GM18520 (cell line): ENCODE measurements around the gene L3HYPDH.
A peak's percentile ranks its signal among the peaks of the same experiment; 100 is the strongest.
"Not testable (repeated sequence)": the region's sequence is repeated elsewhere in the genome, so short reads cannot be mapped to it uniquely, and the experiment has no call there.

Experiments
- ATAC-seq: cut with Tn5 transposase; IDR thresholded peaks from one replicate; pipeline ENCODE4 v1.9.1; 2021; ENCODE audit not compliant: unreplicated experiment

The L3HYPDH gene

DNA sequence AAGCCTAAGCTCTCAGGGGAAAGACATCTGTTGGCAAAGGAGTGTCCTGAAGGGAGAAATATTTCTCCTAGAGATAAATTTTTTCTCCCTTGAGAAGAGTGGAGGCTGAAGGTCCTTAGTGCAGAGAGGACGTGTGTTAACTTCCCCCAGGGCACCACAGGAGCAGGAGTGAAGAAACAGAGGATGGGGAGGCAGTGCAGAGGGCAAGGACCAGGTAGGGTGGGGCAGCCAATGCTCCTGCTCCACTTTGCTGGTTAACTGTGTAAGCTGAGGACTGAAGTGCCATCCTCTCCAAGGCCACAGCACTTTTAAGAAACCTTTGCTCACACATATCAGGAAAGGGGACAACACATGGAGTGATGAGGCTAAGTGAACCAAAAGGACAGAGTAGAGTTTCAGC lies 4.0 kb downstream of the L3HYPDH start:
- no peak for ATAC-seq

- ATAC-seq = no peak
Observed at GRCh38 chr14:59478540-59478939, 5.7 kb downstream of the L3HYPDH start.

GRCh38 chr14:59475709-59476108 lies 8.5 kb downstream of the L3HYPDH start:
- ATAC-seq = no peak

DNA sequence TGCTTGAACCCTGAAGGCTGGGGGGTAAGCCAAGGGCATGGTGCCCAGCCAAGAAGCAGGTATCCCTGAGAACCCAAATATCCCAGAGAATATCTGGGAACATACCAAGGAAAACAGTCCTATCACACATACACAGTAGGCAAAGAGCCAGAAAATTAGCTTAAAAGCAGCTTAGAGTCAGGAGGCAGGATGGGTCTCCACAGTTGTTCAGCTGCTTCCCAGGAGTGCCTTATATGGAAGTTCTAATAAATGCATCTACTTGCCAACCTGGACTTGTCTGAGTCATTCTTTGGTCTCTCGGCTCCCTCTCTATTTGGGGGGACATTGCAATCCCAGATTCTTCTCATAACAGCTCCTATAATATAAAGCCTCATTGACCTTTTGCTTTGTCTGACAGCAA lies 10.0 kb downstream of the L3HYPDH start:
- ATAC-seq = no peak

- peak; percentile 12 for ATAC-seq
Observed at GRCh38 chr14:59465316-59466135, 18.7 kb downstream of the L3HYPDH start, which contains the start of gene GPR135. GPR135 (minus strand) TSS chr14:59465380; CDS start chr14:59465226, 154 bp downstream.

- ATAC-seq = peak; percentile 49
Observed at GRCh38 chr14:59464486-59465315, 19.5 kb downstream of the L3HYPDH start.

GRCh38 chr14:59463787-59464485 lies 20.3 kb downstream of the L3HYPDH start:
- ATAC-seq = peak; percentile 5

DNA sequence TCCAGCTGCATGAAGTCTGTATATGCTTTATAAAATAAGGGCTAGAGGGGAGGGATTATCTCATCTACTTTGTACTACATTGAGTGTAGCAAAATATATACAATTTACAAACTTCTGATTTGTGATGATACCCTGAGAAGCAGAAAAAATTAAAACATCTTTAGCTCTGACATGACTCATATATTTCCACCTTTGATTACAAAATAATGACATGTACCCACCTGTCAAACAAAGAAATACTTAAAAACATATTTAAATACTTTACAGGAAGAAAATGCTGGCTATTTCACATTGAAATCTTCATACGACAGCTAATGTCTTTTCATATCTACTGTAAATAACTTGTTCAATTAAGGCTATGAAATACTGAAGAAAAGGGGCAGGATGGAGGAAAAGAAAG lies 22.3 kb downstream of the L3HYPDH start:
- no peak for ATAC-seq

DNA sequence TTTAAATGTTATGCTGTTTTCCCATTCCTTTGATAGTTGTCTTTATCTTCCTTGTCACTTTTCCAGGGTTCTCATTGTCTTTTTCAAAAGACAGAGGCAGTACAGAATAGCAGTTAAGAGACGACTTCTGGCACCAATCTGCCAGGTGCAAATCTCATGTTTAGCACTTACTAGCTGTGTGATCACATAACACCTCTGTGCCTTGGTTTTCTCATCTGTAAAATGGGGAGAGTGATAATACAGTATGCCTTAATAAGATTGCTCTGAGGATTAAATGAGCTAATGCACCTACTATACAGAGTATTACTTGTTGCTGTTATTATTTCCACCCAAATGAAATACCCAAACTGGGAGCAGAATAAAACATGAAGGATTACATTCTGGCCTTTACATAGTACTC lies 23.8 kb downstream of the L3HYPDH start:
- ATAC-seq = no peak

GRCh38 chr14:59458486-59458885 lies 25.7 kb downstream of the L3HYPDH start:
- ATAC-seq = no peak

- ATAC-seq = no peak
Observed at GRCh38 chr14:59455411-59455810, 28.8 kb downstream of the L3HYPDH start.

- no peak for ATAC-seq
Observed at GRCh38 chr14:59454139-59454538, 30.1 kb downstream of the L3HYPDH start.

DNA sequence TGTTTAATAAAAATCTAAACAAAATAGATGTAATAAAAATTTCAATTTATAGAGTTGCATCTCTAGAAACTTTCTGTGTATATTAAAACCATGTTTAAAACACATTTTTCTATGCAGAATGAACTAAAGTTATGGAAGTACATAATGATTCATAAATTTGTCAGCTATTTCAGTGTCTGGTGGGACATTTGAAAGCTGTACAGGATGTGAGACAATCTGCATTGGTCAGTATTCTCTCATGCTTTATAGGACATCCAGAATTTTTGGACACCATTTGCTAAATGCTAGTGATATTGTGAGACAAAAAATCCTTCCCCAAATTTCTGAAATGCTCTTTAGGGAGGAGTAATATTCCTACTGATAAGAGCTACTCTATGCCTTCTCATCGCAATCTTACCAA lies 32.4 kb downstream of the L3HYPDH start:
- ATAC-seq = no peak

DNA sequence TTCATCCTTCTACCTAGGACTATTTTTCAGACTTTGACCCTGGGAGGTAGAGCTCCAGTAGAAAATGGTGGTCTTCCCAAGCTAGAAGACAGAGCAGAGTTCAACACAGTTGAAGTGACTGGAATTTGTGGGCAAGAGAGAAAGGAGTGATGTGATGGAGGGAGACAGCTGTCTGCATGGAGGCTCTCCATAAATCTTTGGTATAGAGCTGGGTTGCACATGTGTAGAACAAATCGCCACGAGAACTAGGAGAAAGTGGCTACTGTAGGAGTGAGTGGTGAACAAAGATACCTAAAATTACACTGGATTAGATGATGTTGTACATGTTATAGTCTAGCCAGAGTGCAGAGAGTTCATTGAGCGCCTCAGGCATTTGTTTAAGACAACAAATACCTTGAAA lies 33.5 kb downstream of the L3HYPDH start:
- ATAC-seq = no peak

DNA sequence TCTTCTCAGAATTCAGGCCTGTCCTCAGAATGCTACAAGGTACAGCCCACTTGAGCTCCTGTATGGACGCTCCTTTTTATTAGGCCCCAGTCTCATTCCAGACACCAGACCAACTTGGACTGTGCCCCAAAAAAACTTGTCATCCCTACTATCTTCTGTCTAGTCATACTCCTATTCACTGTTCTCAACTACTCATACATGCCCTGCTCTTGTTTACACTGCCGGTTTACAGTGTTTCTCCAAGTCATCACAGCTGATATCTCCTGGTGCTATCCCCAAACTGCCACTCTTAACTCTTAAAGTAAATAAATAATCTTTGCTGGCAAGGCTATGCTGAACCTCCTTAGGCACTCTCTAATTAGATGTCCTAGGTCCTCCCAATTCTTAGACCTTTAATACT lies 35.5 kb downstream of the L3HYPDH start:
- ATAC-seq = not testable (repeated sequence)

DNA sequence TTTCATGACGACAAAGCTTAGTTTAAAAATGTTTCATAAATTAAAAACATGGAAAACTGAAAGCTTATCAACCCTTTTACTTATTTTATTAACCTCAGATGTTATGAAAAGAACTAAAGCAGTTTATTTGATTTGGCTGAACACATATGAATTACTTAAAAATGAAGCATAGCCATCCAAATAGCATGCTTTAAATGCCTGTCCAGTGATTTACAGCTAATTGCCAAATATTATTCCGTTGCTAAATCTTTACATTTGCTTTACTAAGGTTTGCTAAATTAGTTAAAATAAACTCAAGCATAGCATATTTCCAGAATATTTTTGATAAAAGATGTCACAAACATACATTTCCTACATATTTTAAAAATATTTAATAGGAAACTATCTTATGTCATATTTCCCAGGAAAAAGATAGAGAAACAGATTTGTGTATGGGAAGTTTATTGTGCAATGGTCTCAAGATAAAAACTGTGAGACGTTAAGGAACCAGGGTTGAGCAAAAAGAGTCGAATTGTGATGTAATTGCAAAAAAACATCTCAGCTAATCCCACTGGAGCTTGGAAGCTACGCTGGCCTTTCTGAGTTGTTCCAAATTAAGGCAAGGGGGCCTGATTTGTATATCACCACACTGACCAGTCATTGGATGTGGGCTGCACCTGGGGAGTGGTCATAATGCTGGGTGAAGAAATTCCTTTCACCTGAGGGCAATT lies 44.8 kb downstream of the L3HYPDH start:
- no peak for ATAC-seq

DNA sequence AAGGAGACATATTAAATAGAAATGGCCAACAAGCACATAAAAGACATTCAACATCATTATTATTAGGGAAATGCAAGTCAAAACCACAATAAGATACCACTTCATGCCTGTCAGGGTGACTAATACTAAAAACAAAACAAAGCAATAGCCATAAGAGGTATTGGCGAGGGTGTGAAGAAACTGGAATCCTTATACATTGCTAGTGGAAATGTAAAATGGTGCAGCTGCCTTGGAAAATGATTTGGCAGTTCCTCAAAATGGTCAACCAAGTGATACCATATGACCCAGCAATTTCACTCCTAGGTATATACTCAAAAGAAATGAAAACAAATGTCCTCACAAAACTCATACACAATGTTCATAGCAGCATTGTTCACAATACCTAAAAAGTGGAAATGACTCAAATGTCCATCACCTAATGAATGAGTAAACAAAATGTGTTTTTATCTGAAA lies 46.0 kb downstream of the L3HYPDH start:
- no peak for ATAC-seq

DNA sequence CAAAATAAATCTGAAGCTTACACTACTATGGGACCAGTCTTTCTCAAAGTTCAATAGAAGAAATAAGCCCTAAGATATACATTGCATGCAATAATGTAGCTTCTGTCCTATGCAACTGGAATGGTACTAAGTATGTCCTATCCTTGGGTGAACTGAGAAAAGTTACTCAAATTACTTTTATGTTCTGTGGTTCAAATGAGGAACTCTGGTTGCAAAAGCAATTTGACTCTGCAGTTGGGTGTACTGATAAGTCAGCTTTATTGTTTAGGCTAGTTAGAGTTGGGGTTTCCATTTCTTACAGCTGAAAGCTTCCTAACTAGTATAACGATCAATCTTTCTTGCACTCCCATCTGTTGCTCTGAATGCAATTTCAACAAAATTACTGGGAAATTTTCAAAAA lies 48.2 kb downstream of the L3HYPDH start:
- no peak for ATAC-seq

GRCh38 chr14:59435101-59435500 lies 49.1 kb downstream of the L3HYPDH start:
- no peak for ATAC-seq

- no peak for ATAC-seq
Observed at GRCh38 chr14:59429790-59430189, 54.4 kb downstream of the L3HYPDH start.

GRCh38 chr14:59428581-59429012 lies 55.6 kb downstream of the L3HYPDH start:
- no peak for ATAC-seq
